H4 (cell line): ENCODE measurements around the gene HDAC10. TPM values are rescaled to one million over a fixed set of nuclear protein-coding genes. Genes with fewer than 3 reads are reported as not detected.

Experiments used
- DNase-seq: peaks from one replicate; pipeline ENCODE4 v3.0.0-alpha.2; 2015; ENCODE audit warnings: low spot score
- total RNA-seq: library from RNA; depleted of rRNA; stranded (reverse); fragments of >200 nt; shearing (Covaris generic); gene quantifications from 2 replicates; pipeline ENCODE4 v1.2.3, GENCODE V29; 2014; rRNA removed

Gene HDAC10, protein sequence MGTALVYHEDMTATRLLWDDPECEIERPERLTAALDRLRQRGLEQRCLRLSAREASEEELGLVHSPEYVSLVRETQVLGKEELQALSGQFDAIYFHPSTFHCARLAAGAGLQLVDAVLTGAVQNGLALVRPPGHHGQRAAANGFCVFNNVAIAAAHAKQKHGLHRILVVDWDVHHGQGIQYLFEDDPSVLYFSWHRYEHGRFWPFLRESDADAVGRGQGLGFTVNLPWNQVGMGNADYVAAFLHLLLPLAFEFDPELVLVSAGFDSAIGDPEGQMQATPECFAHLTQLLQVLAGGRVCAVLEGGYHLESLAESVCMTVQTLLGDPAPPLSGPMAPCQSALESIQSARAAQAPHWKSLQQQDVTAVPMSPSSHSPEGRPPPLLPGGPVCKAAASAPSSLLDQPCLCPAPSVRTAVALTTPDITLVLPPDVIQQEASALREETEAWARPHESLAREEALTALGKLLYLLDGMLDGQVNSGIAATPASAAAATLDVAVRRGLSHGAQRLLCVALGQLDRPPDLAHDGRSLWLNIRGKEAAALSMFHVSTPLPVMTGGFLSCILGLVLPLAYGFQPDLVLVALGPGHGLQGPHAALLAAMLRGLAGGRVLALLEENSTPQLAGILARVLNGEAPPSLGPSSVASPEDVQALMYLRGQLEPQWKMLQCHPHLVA
- 5.1 and 5.9 TPM in 2 replicates for total RNA-seq

DNA sequence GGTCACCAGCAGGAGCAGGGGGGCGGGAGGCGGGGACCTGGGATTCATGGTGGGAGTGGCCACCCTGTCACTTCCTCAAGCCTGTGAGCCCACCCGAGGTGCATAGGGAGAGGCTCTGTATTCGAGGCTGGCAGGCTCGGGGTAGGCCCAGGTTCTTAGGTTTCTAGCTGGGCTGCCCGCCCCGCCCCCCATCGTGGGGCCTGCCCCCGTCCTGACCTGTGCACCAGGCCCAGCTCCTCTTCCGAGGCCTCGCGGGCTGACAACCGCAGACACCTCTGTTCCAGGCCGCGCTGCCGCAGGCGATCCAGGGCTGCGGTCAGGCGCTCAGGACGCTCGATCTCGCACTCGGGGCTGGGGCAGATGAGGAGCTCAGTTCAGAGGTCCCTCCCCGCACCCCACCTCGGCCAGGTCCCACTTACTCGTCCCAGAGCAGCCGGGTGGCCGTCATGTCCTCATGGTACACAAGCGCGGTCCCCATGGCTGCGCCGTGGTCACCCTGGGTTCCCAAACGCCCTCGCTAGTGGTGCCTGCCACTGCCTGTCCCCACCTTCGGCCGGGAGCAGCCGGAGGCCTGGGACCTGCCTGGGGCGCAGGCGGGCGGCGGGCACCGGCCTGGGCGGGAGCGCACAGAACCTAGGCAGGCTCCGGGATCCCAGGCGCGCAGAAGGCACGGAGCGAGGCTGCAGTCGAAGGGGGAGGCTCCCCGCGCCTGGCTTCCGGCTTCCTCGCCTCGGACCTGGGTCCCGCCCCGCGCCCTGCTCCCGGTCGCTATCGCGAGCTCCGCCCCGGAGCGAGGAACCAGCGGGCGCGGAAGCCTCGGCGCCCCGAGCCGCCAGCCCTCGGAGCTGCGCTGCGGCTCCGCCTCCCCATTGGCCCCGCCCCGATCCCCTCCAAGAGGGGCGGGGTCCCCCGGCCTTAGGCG is at the start of gene HDAC10:
HDAC10 (minus strand) TSS at position 711 of the 922 bp plus-strand sequence; CDS start at position 478, 233 bp downstream.
- DNase-seq = peak; percentile 57

DNA sequence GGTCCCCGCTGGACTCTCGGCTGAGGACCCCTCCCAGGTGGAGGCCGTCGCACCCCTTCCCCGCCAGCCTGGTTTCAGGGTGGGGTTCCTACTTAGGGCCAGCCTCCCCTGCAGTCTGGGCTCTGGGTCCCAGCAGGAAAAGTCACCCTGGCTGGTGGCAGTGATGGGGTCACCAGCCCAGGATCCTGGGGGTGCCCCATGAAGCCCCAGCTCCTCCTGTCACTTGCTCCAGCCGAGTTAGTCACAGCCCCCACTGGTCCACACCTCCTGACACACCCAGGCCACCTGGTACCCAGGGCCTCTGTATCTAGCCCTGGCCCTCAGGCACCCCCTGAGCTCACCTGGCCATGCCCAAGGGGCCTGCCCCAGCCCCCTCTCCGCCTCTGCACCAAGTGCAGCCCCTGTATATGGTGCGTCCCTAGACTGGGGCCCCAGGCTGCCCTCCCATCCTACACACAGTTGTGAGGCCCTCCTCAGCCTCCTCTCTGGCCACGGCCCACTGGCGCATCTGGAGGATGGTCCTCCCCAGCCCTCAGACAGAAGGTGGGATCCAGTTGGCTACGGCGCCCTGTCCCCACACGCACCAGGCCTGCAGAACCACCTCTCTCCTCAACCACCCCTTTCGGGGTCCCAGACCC is 49.7 kb upstream of the HDAC10 start:
- DNase-seq = no peak

DNA sequence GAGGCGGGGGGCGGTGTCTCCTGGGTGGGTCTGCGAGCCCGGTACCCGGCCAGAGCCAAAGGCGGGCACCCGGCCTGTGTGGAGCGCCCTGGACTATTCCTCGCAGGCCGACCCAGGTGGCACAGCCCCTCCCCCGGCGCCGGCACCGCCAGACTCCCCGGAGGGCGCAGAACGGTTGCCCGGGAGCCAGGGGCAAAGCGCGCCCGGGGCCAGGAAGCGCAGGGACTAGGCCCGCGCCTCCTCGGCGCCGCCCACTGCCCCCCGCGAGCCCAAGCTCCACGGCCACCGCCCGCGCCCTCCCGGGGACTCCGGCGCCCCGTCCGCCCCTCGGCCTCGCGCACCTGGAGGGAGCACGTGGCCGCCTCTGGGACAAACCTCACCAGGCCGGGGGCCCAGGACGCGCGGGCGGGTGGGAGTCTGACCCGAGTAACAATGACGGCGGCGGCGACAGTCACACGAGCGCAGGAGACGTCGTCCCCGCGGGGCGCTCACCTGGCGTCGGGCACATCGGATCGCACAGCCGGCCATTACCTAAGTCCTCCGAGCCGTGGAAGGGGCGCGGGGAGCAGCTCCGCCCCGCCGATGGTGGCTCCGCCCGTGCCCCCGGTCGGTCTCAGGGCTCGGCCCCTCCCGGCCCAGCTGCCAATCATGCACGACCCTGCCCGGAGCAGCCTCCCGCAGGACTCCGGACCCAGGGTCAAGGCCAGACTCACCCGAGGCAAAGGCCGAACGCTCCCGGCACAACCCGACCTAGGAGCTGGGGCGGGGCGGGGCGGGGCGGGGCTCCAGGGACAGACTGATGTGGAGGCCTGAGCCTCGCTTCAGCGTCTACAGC is 48.9 kb upstream of the HDAC10 start:
- DNase-seq = no peak

DNA sequence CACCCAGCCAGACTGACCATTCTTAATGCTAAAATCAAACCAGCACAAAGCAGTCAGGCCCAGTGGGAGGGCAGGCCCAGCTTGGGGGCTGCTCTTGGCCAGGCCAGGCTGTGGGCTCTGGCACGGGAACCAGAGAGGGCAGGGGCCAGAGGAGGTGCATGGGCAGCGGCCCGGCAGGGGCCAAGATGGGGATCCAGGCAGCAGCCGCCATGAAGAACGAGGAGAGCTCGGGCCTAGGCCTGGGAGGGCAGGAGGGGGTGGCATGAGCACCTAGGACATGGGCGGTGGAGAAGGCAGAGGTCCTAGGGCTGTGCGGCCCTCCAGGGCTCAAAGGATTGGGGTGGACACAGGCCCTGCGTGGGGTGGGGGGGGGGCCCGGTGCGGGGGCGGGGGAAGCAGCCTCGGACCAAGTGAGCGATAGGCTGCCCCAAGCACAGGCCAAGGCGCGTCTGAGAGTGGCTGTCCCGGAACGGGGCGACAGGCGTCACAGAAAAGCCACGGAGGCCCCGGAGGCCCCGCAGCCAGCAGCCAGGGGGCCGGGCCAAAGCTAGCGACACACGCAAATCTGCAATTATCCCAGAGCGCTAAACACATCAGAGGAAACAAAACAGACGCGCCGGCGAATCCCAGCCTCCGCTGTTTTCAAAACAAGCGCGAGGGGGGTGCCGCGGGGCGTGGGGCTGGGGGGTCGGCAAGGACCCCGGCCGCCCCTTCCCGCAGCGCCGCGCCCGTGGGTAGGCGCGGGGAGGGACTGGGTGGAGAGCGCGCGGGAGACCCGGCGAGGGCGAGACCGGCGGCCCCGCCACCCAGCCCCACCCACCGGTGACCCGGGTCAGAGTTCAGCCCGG is 48.1 kb upstream of the HDAC10 start:
- DNase-seq = no peak

DNA sequence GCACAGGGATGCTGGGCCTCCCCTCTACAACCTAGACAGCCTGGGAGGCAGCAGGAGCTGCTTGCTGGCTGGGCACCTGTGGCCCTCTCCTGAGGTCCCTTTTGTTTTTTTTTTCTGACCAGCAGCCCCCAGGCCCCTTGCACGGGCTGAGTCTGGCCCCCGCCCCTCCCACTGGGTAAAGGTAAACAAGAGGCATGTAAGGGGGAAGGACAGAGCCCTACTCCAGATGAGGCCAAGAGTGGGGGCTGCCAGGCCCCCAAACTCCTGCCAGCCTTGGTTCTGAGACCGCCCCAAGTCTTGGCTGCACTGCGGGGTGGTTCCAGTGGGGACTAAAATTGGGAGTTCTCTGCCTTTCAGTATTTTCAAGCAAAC is 47.2 kb upstream of the HDAC10 start:
- DNase-seq = no peak

DNA sequence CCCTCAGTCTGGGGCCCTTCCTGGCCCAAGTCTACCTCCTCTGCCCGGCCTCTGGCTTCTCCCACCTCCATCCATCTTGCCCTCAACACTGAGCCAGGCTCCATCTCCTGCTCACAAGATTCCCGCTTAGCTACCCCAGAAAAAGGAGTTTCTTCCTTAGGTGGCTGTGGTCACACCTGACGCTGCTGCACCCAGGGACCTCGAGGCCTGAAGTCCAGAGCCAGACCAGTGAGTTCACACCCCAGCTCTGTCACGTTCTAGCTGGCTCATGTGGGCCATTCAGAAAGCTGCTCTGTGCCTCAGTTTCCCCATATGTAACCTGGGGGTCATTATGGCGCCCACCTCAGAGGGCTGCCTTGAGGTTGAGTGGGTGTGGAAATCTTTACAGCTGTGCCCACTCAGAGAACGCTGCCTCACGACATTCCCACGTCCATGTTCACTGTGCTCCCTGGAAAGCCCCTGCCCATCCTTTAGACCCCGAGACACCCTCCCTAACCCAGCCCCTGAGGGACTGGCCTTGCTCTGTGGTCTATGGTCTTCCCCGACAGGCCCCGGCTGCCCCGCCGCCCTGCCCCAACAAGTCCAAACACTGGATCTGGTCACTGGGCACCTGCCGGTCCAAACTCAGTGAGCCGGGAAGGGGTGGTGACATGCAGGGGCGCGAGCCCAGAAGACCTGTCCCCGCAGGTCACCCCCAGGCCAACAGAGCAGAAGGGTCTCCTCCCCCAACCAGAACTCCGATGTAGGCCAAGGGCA is 46.6 kb upstream of the HDAC10 start:
- DNase-seq = no peak

DNA sequence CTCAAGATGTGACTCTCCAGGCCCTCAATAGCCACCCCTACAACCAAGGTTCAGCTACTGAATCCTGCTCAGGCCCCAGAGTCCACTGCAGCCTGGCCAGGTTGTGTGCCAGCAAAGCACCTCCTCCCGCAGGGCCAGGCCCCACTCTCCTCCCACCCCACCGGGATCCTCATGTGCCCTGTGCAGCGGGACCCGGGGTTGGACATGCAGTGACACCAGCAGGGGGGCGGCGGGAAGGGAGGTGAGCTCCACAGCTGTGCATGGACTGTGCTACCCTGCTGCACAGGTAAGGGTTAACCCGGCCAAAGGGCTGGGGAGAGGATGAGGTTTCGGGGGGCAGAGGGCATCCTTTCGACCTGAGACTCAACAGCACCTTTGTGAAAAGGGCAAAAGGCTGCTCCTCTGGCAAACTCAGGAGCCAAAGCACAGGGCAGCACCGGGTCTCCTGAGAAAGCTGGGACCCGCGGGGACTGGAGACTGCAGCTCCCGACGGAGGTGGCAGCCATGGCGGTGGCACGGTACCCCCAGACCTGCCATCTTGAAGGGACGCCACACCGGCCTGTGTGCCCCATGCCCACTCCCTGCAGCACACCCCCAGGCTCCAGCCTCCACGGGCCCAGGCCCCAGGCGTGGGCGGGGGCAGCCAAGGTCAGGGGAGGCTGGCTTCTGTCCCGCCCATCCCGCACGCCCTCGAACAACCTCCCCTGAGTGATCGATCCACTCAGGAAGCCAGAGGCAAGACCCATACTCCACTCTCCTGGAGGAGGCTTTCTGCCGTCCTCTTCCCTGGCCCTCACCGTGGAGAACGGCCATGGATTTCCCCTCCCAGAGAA is 45.8 kb upstream of the HDAC10 start:
- no peak for DNase-seq

DNA sequence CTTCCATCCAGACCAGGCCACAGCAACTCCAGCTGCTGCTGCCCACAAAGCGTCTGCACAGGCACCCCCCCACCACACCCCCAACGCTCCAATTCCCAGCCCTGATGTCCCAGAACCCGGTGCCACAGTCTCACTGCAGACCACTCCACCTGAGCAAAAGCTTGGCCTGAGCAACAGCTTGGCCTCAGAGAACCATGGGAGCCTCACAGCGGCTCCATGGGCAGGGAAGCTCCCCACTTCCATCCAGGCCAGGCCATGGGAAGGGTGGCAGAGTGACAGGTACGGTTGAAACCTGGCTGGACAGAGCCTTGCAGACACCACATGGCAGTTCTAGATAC is 43.2 kb upstream of the HDAC10 start:
- no peak for DNase-seq

DNA sequence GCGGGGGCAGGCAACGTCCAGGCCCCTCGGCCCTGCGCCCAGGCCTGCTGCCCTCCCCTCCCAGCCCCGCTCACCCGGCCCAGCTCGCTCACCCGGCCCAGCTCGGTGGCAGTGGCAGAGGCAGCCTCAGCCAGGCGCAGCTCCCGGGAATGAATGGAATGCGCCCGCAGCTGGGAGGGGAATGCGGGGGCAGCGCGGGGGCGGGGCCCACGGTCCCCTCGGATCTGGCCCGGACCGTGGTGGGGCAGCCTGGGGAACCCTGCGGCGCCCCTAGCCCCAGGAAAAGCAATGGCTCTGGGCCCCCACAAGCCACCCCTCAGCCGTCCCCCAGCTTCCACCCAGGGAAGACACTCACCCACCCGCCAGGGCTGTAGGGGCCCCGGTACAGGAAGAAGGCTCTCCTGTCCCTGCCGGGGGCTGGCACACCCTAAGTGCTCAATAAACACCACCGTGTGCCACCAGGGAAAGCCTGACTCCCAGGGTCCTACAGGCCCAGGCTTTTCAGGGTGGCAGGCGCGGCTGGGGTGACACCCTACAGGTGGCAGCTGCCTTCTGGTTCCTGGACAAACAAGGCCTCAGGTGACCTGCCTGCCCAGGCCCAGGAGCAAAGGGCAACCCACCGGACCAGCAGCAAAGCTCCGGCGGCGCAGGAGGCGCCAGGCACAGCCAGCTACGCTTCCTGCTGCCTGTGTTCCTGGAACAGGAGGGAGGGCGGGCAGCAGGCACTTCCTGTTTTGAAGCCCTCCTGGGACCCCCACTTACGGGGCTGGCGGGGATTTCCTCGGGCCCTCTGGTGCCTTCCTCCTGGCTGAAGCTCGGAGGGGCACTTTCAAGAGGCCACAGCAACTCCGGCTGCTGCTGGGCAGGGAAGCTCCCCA is 42.6 kb upstream of the HDAC10 start:
- DNase-seq = peak; percentile 56

DNA sequence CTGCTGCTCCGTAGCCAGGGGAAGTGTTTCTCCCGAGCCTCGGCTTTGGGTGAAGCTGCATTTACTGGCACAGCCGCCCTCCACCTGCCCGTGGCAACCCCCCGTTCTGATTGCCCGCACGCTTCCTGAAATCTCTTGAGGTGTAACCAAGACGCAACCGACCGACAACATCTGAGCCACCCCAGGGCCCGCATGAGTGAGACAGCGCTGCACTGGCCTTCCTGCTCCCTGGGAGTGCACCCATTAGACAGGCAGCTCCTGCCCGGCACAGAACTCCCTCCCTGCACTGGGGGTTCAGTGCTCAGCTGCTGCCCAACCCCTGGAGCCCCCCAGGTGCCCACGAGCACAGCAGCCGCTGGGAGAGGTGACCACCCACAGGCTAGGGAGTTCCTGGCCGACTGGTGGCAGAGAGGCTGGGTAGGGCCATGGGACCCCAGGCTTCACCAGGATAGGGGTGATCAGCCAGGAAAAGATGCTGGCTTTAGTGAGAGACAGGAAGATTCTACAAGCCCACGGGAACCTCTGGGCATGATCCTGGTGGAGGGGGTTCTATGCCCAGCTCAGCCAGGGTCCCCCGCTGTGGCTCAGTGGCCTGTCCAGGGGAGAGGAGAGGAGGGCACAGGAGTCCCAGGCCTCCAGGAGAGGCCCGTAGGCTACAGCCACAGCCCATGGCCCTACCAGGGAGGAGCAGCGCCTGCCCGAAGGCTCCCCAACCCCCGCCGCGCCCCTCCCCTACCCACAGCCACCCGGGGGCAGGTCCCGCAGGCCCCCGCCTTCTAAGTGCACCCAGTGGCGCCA is 41.8 kb upstream of the HDAC10 start:
- DNase-seq = no peak

DNA sequence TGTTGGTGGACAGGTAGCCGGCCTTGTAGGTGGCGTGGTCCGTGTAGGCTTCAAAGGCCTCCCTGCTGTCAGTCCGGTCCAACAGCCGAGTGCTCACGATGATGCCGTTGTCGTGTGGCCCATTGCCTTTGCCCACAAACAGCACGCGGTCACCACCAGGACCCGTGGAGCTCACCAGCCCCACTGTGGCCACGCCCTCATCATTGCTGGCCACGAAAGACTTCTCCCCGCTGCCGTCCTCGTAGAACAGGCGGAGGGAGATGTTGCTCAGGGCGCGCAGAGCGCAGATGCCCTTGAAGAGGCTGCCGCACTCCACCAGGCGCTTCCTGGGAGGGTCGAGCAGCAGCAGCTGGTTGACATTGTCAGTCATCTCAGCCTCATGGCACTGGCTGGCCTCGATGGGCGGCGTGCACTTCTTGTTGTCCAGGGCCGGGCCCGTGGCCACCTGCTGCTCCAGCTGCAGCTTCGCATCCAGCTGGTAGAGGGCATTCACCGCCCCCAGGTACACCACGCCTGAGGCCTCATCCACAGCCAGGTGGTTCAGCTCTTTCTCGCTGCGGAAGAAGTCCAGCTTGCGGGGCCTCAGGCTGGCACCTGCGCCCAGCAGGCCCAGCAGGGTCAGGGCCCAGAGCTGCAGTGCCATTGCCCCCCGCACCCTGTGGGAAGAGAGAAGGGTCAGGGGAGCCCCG is 39.0 kb upstream of the HDAC10 start:
- DNase-seq = no peak

DNA sequence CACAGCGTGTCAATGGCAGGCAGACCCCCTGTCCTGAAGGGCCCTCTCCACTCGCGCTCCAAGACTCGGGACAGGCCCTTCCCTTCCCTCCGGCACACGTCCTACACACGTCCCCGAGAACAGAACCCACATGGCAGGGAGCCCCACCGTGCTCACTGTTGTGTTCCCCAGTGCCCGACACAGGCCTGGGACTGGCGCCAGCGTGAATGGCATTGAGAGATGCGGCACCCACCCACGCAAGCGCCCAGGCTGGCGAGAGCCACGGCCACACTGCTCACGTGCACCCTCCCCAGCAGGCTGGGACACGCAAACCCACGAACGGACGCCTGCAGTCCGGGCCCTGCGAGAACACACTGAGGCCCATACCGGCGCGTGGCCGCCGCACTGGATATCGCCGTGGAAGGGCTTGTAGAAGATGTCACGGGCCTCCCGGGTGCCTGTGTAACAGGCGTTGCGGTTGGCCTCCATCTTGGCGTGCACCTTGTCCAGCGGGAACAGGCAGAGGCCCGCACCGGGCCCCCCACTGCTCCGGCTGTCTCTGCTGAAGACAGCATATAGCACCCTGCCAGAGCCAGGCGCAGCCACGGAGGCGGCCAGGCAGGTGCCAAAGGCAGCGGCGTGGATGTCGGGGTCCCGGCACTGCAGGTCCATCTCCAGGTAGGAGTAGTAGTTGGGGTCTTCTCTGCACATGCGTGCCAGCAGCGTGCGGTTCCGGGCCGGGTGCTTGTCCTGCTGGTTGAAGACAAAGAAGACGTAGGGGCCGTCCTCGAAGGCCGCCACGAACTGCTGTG is 38.3 kb upstream of the HDAC10 start:
- DNase-seq = no peak

DNA sequence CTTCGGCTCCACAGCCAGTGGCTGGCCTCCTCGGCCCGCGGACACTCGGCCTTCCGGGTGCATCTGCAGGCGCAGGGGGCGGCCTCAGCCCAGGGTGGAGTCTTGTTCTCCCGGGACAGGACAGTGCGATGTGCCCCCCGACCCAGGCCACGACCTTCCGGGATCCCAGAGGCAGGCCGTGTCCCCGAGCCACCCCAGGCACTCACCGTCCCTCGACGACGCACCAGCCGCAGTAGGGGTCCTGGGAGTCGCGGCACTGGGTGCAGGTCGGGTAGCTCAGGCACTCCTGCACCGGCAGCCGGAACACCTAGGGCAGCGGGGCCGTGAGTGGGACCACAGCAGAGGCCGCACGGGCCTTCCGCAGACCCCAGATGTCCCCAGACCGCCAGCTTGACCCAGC is 36.7 kb upstream of the HDAC10 start:
- DNase-seq = no peak

DNA sequence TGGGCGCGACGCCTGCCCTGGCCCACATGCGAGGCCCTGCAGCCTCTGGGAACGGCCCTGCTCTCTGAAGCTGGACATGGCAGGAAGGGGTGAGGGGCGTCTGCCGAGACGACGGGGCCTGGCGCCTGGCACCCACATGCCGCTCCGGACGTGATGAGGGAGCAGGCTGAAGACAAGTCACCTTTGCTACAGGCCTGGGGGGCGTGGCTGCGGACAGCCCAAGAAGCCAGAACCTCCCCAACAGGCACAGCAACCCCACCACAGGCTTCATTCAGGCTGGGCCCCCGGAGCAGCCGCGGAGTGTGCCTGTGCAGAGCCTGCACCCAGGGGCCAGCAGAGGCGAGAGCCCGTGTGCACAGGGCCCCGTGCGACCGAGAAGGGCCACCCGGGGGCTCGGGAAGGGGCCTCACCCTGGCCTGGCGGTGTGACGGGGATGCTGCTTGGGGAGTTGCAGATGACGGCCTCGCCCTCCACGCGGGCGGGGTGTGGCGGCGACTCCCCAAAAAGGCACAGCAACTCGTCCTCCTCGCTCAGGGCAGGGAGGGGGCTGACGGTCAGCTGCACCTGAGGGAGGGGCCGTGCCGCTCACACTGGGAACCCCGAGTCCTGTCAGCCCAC is 35.7 kb upstream of the HDAC10 start:
- no peak for DNase-seq

DNA sequence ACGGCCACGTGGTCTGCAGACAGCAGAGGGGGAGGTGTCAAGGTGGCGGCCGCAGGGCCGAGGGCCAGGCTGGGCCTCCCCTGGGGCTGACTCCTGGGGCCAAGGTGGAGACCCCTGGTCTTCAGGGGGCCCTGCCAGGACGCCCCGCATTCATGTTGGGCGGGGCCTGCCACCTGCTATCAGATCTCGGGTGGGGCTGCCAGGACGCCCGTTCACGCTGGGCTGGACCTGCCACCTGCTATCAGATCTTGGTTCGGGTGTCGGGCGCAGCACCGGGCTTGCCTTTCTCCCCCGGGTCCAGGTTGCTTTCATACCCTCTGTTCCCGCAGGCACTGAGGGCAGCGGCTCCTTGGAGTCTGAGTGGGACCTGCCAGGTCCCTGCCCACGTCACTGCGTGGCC is 35.2 kb upstream of the HDAC10 start:
- no peak for DNase-seq
